NCI-H2196 (cell line): ENCODE results near the gene SLC35B2.

Source experiments
- DNase-seq: peaks from one replicate; lab custom pipeline; 2025; ENCODE audit not compliant: unreplicated experiment; lab: John Stamatoyannopoulos, UW

Gene SLC35B2

GRCh38 chr6:44222486-44223318 lies 34.6 kb downstream of the SLC35B2 start:
- no peak for DNase-seq

- DNase-seq, result no peak
Measured at GRCh38 chr6:44221961-44222335, 35.4 kb downstream of the SLC35B2 start.

- peak; percentile 90 for DNase-seq
Measured at GRCh38 chr6:44221291-44221960, 35.9 kb downstream of the SLC35B2 start.

- DNase-seq, result no peak
Measured at GRCh38 chr6:44220913-44221290, 36.4 kb downstream of the SLC35B2 start.

- no peak for DNase-seq
Measured at GRCh38 chr6:44219815-44220784, 37.2 kb downstream of the SLC35B2 start.

GRCh38 chr6:44219053-44219814 lies 38.1 kb downstream of the SLC35B2 start:
- DNase-seq, result peak; percentile 56

GRCh38 chr6:44217332-44218143 lies 39.8 kb downstream of the SLC35B2 start:
- no peak for DNase-seq

DNA sequence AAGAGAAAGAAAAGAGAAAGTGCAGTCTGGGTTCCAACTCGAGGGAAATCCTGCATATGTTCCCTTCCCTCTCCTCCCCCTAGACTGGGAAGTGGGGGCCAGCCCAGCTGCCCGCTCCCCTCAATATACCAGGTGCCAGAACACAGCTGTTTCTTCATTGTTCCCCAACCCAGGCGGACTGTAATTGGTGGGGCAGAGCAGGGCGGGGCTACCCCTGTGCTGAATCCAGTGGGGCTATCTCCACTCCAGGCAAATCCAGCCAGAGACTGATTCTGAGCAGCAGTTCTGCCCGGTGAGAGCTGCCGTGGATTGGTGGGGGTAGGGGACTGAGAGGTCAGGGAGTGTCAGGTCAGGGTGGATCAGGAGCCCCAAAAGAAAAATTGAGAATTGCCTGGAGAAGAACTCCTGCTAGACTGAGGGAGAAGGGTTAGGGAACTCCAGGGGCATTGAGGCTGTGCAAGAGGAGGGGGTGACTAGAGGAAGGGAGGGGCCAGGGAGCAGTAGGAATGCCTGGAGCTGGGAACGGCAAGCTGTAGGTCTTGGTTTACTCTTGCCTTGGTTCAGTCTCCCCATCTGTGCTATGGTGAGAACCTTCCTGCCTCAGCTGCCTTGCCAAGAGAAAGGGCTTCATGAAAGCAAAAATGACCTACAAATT lies 40.5 kb downstream of the SLC35B2 start, which contains the start of gene MYMX:
MYMX (plus strand) TSS at position 250 of the 655 bp plus-strand sequence. CDS start 546 bp downstream, outside the sequence.
- no peak for DNase-seq

DNA sequence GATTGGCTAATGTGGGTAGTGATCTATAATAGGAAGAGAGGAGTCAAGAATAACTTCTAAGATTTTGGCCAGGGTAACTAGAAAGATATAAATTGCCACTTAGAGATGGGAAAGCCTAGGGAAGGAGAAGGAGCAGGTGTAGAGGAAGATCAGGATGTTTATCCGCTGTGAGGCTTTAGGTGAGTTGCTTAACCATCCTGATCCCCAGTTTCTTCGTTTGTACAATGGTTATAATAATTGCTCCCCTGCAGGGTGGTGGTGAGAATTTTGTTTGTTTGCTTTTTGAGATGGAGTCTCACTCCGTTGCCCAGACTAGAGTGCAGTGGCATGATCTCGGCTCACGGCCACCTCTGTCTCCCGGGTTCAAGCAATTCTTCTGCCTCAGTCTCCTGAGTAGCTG lies 43.0 kb downstream of the SLC35B2 start:
- no peak for DNase-seq

DNA sequence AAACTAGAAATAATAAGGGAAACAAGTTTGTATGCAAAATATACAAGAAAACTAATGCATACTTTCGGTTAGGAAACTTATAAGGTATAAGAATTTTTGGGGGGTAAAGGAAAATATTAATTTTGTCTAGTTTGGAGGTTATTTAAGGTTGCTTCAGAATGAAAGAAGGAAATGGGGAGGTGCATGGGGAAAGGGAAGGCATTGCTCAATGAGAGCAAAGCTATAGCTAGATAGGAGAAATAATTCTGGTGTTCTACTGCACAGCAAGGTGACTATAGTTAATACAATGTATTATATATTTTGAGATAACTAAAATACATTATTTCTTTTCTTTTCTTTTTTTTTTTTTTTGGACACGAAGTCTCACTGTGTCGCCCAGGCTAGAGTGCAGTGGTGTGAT lies 46.0 kb downstream of the SLC35B2 start:
- DNase-seq, result no peak

- DNase-seq, result no peak
Measured at GRCh38 chr6:44207966-44208365, 49.4 kb downstream of the SLC35B2 start.
